ENCODE data around the gene CDK3. TPM values are rescaled to one million over a fixed set of nuclear protein-coding genes. Genes with fewer than 3 reads are reported as not detected.
"Not testable (repeated sequence)": the region's sequence is repeated elsewhere in the genome, so short reads cannot be mapped to it uniquely, and the experiment has no call there.

The CDK3 gene
- 4.3 and 6.7 TPM in 2 replicates for total RNA-seq (2014; rRNA removed; shearing (Covaris generic))

- Histone ChIP-seq H3K36me3 (replicated peaks; ENCODE audit: control insufficient read depth, insufficient read depth, low read length) (no peaks in the 10 kb centered on the region; the same call in none of the 2 replicates), H3K4me3 (ENCODE audit: insufficient read depth, low read depth, low read length) (no peak within 1 kb of the TSS), H3K27me3 (ENCODE audit: control insufficient read depth, insufficient read depth, low read length) (no peaks in the 10 kb centered on the region)
- peak; percentile 63 for DNase-seq
Measured at GRCh38 chr17:76000755-76001521, at the start of gene CDK3. TSS of gene CDK3 (plus strand) at chr17:76000855. CDS start at chr17:76001426, 571 bp downstream.

- Histone ChIP-seq H3K27me3 (ENCODE audit: control insufficient read depth, insufficient read depth, low read length) (no peaks in the 10 kb centered on the region), H3K4me3 (ENCODE audit: insufficient read depth, low read depth, low read length) (no peak overlapping the region), H3K36me3 (replicated peaks; ENCODE audit: control insufficient read depth, insufficient read depth, low read length) (peaks cover 32% of the 10 kb centered on the region)
- DNase-seq, result no peak
Measured at GRCh38 chr17:75950855-75951554, 49.6 kb upstream of the CDK3 start.

GRCh38 chr17:75959051-75959838 lies 41.4 kb upstream of the CDK3 start:
- Histone ChIP-seq H3K27me3 (ENCODE audit: control insufficient read depth, insufficient read depth, low read length) (no peaks in the 10 kb centered on the region), H3K36me3 (replicated peaks; ENCODE audit: control insufficient read depth, insufficient read depth, low read length) (peaks cover 4% of the 10 kb centered on the region), H3K4me3 (ENCODE audit: insufficient read depth, low read depth, low read length) (no peak overlapping the region)
- DNase-seq, result peak; percentile 78

- DNase-seq, result no peak
- Histone ChIP-seq H3K27me3 (ENCODE audit: control insufficient read depth, insufficient read depth, low read length) (no peaks in the 10 kb centered on the region), H3K36me3 (replicated peaks; ENCODE audit: control insufficient read depth, insufficient read depth, low read length) (peaks cover 4% of the 10 kb centered on the region), H3K4me3 (ENCODE audit: insufficient read depth, low read depth, low read length) (no peak overlapping the region)
Measured at GRCh38 chr17:75959839-75960511, 40.7 kb upstream of the CDK3 start.

DNA sequence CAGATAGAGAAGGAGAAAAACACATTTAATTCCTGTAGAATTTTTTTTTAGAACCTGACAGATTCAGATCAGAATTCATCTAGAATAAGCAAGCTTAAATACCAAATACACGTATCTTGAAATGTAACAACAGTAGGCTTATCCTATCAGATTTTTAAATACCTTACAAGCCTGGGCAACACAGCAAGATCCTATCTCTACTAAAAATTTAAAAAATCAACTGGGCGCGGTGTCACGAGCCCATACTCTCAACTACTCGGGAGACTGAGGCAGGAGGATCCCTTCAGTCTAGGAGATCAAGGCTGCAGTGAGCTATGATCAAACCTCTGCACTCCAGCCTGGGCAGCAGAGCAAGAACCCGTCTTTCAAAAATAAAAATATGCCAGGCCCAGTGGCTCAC lies 35.2 kb upstream of the CDK3 start:
- Histone ChIP-seq H3K4me3 (ENCODE audit: insufficient read depth, low read depth, low read length) (no peak overlapping the region), H3K36me3 (replicated peaks; ENCODE audit: control insufficient read depth, insufficient read depth, low read length) (no peaks in the 10 kb centered on the region; the same call in 1 of the 2 replicates), H3K27me3 (ENCODE audit: control insufficient read depth, insufficient read depth, low read length) (no peaks in the 10 kb centered on the region)
- DNase-seq, result no peak

- H3K36me3 ChIP-seq (replicated peaks; ENCODE audit: control insufficient read depth, insufficient read depth, low read length); DNase-seq; H3K27me3 ChIP-seq (ENCODE audit: control insufficient read depth, insufficient read depth, low read length); H3K4me3 ChIP-seq (ENCODE audit: insufficient read depth, low read depth, low read length): not testable (repeated sequence)
Measured at GRCh38 chr17:75969044-75969443, 31.6 kb upstream of the CDK3 start.

- Histone ChIP-seq H3K4me3 (ENCODE audit: insufficient read depth, low read depth, low read length) (no peak overlapping the region), H3K36me3 (replicated peaks; ENCODE audit: control insufficient read depth, insufficient read depth, low read length) (no peaks in the 10 kb centered on the region; the same call in none of the 2 replicates), H3K27me3 (ENCODE audit: control insufficient read depth, insufficient read depth, low read length) (no peaks in the 10 kb centered on the region)
- no peak for DNase-seq
Measured at GRCh38 chr17:75970011-75970523, 30.6 kb upstream of the CDK3 start.

- H3K36me3 ChIP-seq (replicated peaks; ENCODE audit: control insufficient read depth, insufficient read depth, low read length), result no peaks in the 10 kb centered on the region; the same call in none of the 2 replicates
- H3K4me3 ChIP-seq (ENCODE audit: insufficient read depth, low read depth, low read length), result no peak overlapping the region
- no peaks in the 10 kb centered on the region for H3K27me3 ChIP-seq (ENCODE audit: control insufficient read depth, insufficient read depth, low read length)
- DNase-seq, result no peak
Measured at GRCh38 chr17:75970626-75971025, 30.0 kb upstream of the CDK3 start.

DNA sequence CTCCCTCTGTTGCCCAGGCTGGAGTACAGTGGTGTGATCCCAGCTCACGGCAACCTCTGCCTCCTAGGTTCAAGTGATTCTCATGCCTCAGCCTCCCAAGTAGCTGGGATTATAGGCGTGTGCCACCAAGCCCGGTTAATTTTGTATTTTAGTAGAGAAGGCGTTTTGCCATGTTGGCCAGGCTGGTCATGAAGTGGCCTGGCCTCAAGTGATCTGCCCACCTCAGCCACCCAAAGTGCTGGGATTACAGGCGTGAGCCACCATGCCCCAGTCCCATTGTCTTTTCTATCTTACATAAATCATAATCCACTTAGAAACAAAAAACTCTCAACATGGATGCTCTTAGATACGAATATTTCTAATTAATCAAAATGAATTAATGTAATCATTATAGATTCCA lies 25.5 kb upstream of the CDK3 start:
- not testable (repeated sequence) for H3K4me3 ChIP-seq (ENCODE audit: insufficient read depth, low read depth, low read length); H3K36me3 ChIP-seq (replicated peaks; ENCODE audit: control insufficient read depth, insufficient read depth, low read length); DNase-seq; H3K27me3 ChIP-seq (ENCODE audit: control insufficient read depth, insufficient read depth, low read length)

- no peaks in the 10 kb centered on the region for H3K27me3 ChIP-seq (ENCODE audit: control insufficient read depth, insufficient read depth, low read length)
- no peak for DNase-seq
- no peak overlapping the region for H3K4me3 ChIP-seq (ENCODE audit: insufficient read depth, low read depth, low read length)
- no peaks in the 10 kb centered on the region; the same call in 1 of the 2 replicates for H3K36me3 ChIP-seq (replicated peaks; ENCODE audit: control insufficient read depth, insufficient read depth, low read length)
Measured at GRCh38 chr17:75975757-75976174, 24.9 kb upstream of the CDK3 start.

GRCh38 chr17:75976175-75976848 lies 24.3 kb upstream of the CDK3 start:
- Histone ChIP-seq H3K36me3 (replicated peaks; ENCODE audit: control insufficient read depth, insufficient read depth, low read length) (no peaks in the 10 kb centered on the region; the same call in 1 of the 2 replicates), H3K4me3 (ENCODE audit: insufficient read depth, low read depth, low read length) (no peak overlapping the region), H3K27me3 (ENCODE audit: control insufficient read depth, insufficient read depth, low read length) (no peaks in the 10 kb centered on the region)
- no peak for DNase-seq

DNA sequence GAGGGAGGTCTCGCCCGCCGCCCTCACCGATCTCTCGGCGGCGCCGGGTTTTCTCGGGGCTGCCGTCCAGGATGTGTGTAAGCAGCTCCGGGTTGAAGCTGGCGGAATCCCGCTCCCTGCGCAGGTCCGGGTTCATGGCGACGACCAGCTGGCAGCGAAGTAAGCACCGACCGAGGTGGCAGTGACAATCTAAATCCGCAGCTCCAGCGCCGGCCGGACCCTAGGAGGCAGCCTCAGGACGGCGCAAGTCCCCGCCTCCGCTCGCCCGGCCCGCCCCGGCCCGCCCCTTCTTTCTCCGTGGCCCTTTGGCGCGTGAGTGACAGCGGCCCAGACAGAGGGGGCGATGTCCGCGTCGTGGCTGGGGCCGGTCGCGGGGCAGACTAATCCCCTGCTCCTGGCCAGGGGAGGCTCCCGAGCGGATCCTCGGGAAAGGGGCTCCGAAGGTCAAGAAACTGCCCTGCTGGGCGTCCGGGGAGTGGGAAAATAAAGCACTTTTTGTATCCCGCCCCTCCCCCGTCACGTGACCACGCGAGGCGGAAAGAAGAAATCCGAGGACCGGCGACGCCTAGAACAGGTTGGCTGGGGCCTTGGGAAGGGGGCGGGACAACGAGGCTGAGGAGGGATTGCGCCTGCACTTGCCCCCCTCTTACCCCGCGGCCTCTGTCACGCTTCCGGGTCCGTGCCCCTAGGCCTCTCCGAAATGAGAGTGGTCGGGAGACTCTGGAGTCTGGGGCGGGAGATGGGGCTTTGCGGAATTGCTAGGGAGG lies 21.5 kb upstream of the CDK3 start, which contains the start of the genes ACOX1 and TEN1:
Gene ACOX1 (minus strand): TSS at position 229 of the 767 bp plus-strand sequence. CDS start 93 bp downstream, at position 136.
Gene TEN1 (plus strand): TSS at position 303 of the 767 bp plus-strand sequence. CDS start 6,953 bp downstream, outside the sequence.
- Histone ChIP-seq H3K36me3 (replicated peaks; ENCODE audit: control insufficient read depth, insufficient read depth, low read length) (no peaks in the 10 kb centered on the region), H3K27me3 (ENCODE audit: control insufficient read depth, insufficient read depth, low read length) (no peaks in the 10 kb centered on the region), H3K4me3 (ENCODE audit: insufficient read depth, low read depth, low read length) (peak within 1 kb of the TSS; percentile 82)
- DNase-seq, result peak; percentile 95

All from H7 (cell line).